Duodenal mucosa (tissue), 2 donors: Measurements from ENCODE around the gene MRPS27.

Experiments
- H3K27ac ChIP-seq: one replicate; pipeline ENCODE4 v1.7.0; 2013; ENCODE audit warnings: low read depth, low read length
- H3K27me3 ChIP-seq, 2 donors: one replicate each; pipeline ENCODE4 v1.7.0; 2013; ENCODE audit warnings: low read length in 2 of 2, control low read depth in 1 of 2; ENCODE audit not compliant: insufficient read depth in 2 of 2, control insufficient read depth in 1 of 2
- H3K36me3 ChIP-seq, 2 donors: one replicate each; pipeline ENCODE4 v1.7.0; 2013; ENCODE audit warnings: low read length in 2 of 2, control low read depth in 1 of 2; ENCODE audit not compliant: insufficient read depth in 2 of 2, control insufficient read depth in 1 of 2
- H3K4me1 ChIP-seq, 2 donors: one replicate each; pipeline ENCODE4 v1.7.0; 2013; ENCODE audit warnings: low read length in 2 of 2, control low read depth in 1 of 2; ENCODE audit not compliant: insufficient read depth in 2 of 2, control insufficient read depth in 1 of 2
- H3K4me3 ChIP-seq, 2 donors: one replicate each; pipeline ENCODE4 v1.7.0; 2013; ENCODE audit warnings: low read length in 2 of 2, low read depth in 1 of 2
- H3K9ac ChIP-seq, 2 donors: one replicate each; pipeline ENCODE4 v1.7.0; 2013; ENCODE audit warnings: low read length in 2 of 2, low read depth in 1 of 2
- H3K9me3 ChIP-seq, 2 donors: one replicate each; pipeline ENCODE4 v1.7.0; 2013; ENCODE audit warnings: low read length in 2 of 2, control low read depth in 1 of 2; ENCODE audit not compliant: control insufficient read depth in 1 of 2

Gene MRPS27

DNA sequence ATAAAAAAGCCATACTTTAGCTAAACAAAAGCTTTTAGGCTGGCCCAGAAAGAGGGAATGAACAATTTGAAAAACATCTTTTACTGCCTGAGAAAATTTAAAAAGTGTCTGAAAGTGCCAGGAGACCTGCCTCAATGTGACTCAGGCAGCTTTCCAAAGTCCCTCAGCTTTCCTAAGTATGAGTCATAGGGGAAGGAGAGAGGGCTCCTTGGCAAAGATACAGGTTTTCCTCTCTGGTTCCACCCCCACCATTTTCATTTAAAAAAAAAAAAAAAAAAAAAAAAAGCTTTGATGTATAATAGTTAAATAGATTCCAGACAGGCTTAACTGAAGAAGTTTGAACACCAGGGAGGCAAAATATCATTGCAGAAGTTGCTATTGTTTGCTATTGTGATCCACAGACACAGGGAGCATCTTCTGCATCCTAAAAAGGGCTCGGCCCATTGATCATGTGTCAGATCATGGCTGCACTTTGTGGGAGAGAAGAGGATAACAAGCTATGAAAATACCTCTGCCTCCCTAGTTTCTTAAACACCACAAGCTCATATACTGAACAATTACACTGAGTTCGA, 71.5 kb downstream of the MRPS27 start:
- H3K4me1 ChIP-seq: peaks cover 6 to 8% of the 10 kb centered on the region in 2 donors
- H3K9me3 ChIP-seq: no peaks in the 10 kb centered on the region
- H3K27ac ChIP-seq: no peak overlapping the region
- no peak overlapping the region for H3K9ac ChIP-seq
- H3K4me3 ChIP-seq: no peak overlapping the region
- no peaks in the 10 kb centered on the region for H3K27me3 ChIP-seq
- peaks cover 0 to 3% of the 10 kb centered on the region in 2 donors for H3K36me3 ChIP-seq

DNA sequence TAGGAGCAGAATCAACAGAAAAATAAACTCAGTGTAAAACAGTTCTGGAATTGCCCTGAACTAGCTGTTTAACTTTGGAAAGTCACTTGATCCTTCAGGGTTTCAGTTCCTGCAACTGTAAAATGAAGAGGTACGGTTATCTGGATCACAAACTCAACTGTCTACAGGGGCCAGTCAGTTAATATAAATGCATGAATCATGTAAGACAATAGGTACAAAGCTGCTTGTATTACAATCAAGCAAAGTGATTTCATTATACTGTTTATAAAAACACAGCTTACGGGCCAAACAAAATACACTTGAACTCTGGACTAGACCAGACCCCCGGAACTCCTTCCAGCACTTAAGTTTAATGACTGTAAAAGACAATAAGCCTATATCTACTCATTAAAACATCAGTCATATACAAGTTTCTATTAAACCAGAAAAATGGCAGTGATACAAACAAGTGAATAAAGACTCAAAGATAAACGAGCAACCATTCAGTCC, 73.0 kb downstream of the MRPS27 start:
- Histone ChIP-seq H3K4me1 (peaks cover 6 to 8% of the 10 kb centered on the region in 2 donors), H3K9ac (no peak overlapping the region), H3K27me3 (no peaks in the 10 kb centered on the region), H3K27ac (no peak overlapping the region), H3K4me3 (no peak overlapping the region), H3K36me3 (no peaks in the 10 kb centered on the region), H3K9me3 (no peaks in the 10 kb centered on the region)

GRCh38 chr5:72245951-72246532, 74.0 kb downstream of the MRPS27 start:
- Histone ChIP-seq H3K4me3 (no peak overlapping the region), H3K9me3 (no peaks in the 10 kb centered on the region), H3K36me3 (no peaks in the 10 kb centered on the region), H3K9ac (no peak overlapping the region), H3K27me3 (no peaks in the 10 kb centered on the region), H3K27ac (no peak overlapping the region), H3K4me1 (peaks cover 8% of the 10 kb centered on the region in 2 donors)

DNA sequence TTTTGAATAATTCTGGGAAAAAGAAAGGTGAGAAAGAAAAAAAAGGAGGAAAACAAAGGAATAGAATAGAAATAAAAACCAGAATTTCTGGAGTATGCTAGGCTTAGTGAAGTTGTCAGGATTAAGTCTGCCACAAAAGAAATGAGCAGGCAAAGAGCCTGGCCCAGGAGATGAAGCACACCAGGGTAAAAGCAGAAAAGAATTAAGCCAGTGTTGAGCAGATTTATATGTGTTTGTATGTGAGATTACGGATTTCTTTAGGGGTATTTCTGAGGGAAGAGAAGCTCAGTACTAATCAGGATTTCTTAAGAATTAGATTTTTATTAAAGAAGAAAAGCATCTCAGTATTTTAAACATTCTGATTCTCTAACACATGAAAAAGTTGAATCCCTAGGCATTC, 74.5 kb downstream of the MRPS27 start:
- Histone ChIP-seq H3K4me1 (peaks cover 8 to 11% of the 10 kb centered on the region in 2 donors), H3K36me3 (no peaks in the 10 kb centered on the region), H3K27me3 (no peaks in the 10 kb centered on the region), H3K4me3 (no peak overlapping the region), H3K9ac (no peak overlapping the region), H3K27ac (no peak overlapping the region), H3K9me3 (no peaks in the 10 kb centered on the region)

DNA sequence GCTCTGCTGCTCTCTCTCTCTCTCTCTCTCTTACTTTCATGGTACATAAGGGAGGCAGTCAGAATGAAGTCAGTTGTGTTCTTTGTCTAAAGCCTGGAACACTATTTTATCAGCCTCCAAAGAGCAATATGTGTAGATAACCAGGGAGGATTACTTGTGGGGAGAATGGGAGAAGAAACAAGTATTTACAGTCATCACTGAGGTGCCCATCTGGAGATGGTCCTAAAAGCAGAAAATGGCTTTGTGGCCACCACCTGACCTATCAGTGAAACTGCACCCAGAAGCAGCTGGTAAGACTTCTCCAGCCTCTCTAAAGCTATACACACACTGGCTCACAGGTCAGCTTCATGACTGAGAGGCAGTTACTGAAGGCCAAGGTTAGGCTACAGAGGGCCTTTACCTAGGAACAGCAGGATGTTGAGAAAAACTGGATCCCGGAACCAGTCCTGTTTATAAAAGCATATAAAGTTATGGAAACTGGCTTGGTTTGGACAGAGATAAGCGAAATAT, 75.1 kb downstream of the MRPS27 start:
- Histone ChIP-seq H3K9me3 (no peaks in the 10 kb centered on the region), H3K4me3 (no peak overlapping the region), H3K27me3 (no peaks in the 10 kb centered on the region), H3K36me3 (no peaks in the 10 kb centered on the region), H3K4me1 (peaks cover 8 to 11% of the 10 kb centered on the region in 2 donors), H3K9ac (no peak overlapping the region), H3K27ac (no peak overlapping the region)

DNA sequence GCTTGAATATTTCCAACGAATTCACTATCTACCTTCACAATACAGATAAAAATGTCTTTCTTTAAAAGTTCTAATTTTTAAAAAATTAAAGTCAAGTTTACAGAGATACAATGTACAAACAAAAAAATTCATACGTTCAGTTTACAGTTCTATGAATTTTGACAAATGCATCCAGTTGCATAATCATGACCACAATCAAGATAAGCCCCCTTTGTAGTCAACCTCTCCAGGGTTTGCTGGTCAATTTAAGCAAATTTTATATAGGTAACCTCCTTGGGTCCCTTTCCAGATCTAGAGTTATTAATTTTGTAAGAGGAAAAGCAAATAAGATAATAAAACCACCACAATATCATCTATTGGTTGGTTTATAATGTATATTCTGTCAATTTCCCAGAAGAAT, 76.3 kb downstream of the MRPS27 start:
- Histone ChIP-seq H3K36me3 (no peaks in the 10 kb centered on the region), H3K4me3 (no peak overlapping the region), H3K4me1 (peaks cover 8 to 11% of the 10 kb centered on the region in 2 donors), H3K27ac (no peak overlapping the region), H3K27me3 (no peaks in the 10 kb centered on the region), H3K9ac (no peak overlapping the region), H3K9me3 (no peaks in the 10 kb centered on the region)

GRCh38 chr5:72242796-72243475, 77.1 kb downstream of the MRPS27 start:
- Histone ChIP-seq H3K27me3 (no peaks in the 10 kb centered on the region), H3K27ac (no peak overlapping the region), H3K36me3 (peaks cover 0 to under 1% of the 10 kb centered on the region in 2 donors), H3K4me3 (no peak overlapping the region), H3K9ac (no peak overlapping the region), H3K9me3 (no peaks in the 10 kb centered on the region), H3K4me1 (peaks cover 8 to 11% of the 10 kb centered on the region in 2 donors)

GRCh38 chr5:72241346-72242003, 78.6 kb downstream of the MRPS27 start:
- H3K36me3 ChIP-seq: peaks cover 0 to 15% of the 10 kb centered on the region in 2 donors
- H3K9me3 ChIP-seq: no peaks in the 10 kb centered on the region
- H3K4me3 ChIP-seq: no peak overlapping the region
- H3K27ac ChIP-seq: no peak overlapping the region
- peaks cover 5 to 11% of the 10 kb centered on the region in 2 donors for H3K4me1 ChIP-seq
- no peak overlapping the region for H3K9ac ChIP-seq
- no peaks in the 10 kb centered on the region for H3K27me3 ChIP-seq

DNA sequence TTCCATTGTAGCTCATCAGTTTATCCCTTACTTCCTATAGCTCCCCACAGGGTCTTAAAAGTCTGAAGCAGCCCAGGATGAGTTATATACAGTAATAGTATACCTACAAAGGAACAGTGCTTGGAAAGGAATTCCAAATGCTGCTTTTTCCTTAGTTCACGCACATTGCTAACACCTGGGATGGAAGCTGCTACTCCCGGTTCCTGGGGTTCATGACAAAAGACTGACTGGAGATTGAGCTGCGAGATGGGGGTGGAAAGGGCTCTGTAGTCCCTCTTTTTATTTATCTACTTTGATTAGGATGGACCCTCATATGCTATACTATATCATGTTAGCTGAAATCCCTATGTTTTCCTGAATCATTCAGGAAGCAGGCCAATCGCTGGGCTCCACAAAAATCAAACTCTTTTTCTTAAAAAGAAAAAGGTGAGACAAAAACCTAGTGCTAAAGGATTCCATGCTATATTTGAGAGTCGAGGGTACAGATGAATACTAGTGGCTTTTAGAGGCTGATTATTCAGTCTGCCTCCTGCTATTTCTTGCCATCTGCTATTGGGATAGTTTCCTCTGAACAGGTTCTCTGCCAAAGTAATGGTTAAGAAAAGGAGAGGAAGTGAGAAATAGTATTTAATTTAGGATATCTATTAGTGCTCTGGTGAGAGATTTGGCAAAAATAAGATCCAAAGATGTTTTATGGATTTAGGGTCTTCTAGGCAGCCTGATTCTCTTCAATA, 81.2 kb downstream of the MRPS27 start:
- H3K4me3 ChIP-seq: no peak overlapping the region
- H3K4me1 ChIP-seq: peaks cover 0 to 5% of the 10 kb centered on the region in 2 donors
- H3K9me3 ChIP-seq: no peaks in the 10 kb centered on the region

More for the DNA sequence above, 81.2 kb downstream of the MRPS27 start:
- Histone ChIP-seq H3K36me3 (peaks cover 0 to 15% of the 10 kb centered on the region in 2 donors), H3K27me3 (no peaks in the 10 kb centered on the region), H3K9ac (no peak overlapping the region), H3K27ac (no peak overlapping the region)
